NK-92 treated with Interleukin-12 subunit alpha and Interleukin-12 subunit beta, amount 100 ng/mL, for 24 hours (cell line): ENCODE measurements around the gene BPIFB1.

Source experiments
- DNase-seq: peaks from one replicate; lab custom pipeline; 2025; lab: John Stamatoyannopoulos, UW

BPIFB1 gene

GRCh38 chr20:33282991-33283555 is at the start of gene BPIFB1:
BPIFB1 (plus strand) TSS chr20:33283214; CDS start chr20:33286074, 2,860 bp downstream.
- no peak for DNase-seq

GRCh38 chr20:33234050-33234449 is 49.0 kb upstream of the BPIFB1 start:
- no peak for DNase-seq

- no peak for DNase-seq
These were observed 47.3 kb upstream of the BPIFB1 start, which contains the start of gene BPIFA1 for GRCh38 chr20:33235696-33236095. BPIFA1 (plus strand) TSS chr20:33235996; CDS start chr20:33237712, 1,716 bp downstream.

- DNase-seq: no peak
These were observed 46.7 kb upstream of the BPIFB1 start for GRCh38 chr20:33236351-33236750.

GRCh38 chr20:33237989-33238388 is 45.0 kb upstream of the BPIFB1 start:
- DNase-seq: no peak

- DNase-seq: no peak
These were observed 43.6 kb upstream of the BPIFB1 start for GRCh38 chr20:33239418-33239817.

GRCh38 chr20:33239979-33240736 is 42.9 kb upstream of the BPIFB1 start:
- DNase-seq: no peak

- no peak for DNase-seq
These were observed 42.1 kb upstream of the BPIFB1 start for GRCh38 chr20:33240923-33241322.

- DNase-seq: no peak
These were observed 40.5 kb upstream of the BPIFB1 start for GRCh38 chr20:33242319-33243100.

- no peak for DNase-seq
These were observed 36.9 kb upstream of the BPIFB1 start for GRCh38 chr20:33246077-33246476.

- DNase-seq: no peak
These were observed 33.6 kb upstream of the BPIFB1 start for GRCh38 chr20:33249456-33249855.

GRCh38 chr20:33250666-33251065 is 32.3 kb upstream of the BPIFB1 start:
- no peak for DNase-seq

GRCh38 chr20:33251496-33251895 is 31.5 kb upstream of the BPIFB1 start:
- no peak for DNase-seq

GRCh38 chr20:33252460-33252859 is 30.6 kb upstream of the BPIFB1 start:
- DNase-seq: no peak

GRCh38 chr20:33255005-33255404 is 28.0 kb upstream of the BPIFB1 start:
- DNase-seq: no peak

GRCh38 chr20:33257237-33257636 is 25.8 kb upstream of the BPIFB1 start:
- no peak for DNase-seq

- DNase-seq: no peak
These were observed 23.6 kb upstream of the BPIFB1 start for GRCh38 chr20:33259371-33259770.

- no peak for DNase-seq
These were observed 21.5 kb upstream of the BPIFB1 start for GRCh38 chr20:33261465-33261864.

GRCh38 chr20:33262658-33263065 is 20.4 kb upstream of the BPIFB1 start:
- no peak for DNase-seq

GRCh38 chr20:33263784-33264183 is 19.2 kb upstream of the BPIFB1 start:
- DNase-seq: no peak

- no peak for DNase-seq
These were observed 15.3 kb upstream of the BPIFB1 start for GRCh38 chr20:33267701-33268100.

GRCh38 chr20:33272155-33272873 is 10.7 kb upstream of the BPIFB1 start:
- no peak for DNase-seq
